Activated CD8-positive, alpha-beta memory T cell treated with anti-CD3 and anti-CD28 coated beads for 1 hour (primary cell): ENCODE results near the gene GRIN2A.
"Not testable (repeated sequence)": the region's sequence is repeated elsewhere in the genome, so short reads cannot be mapped to it uniquely, and the experiment has no call there.

Experiments
- DNase-seq, 2 donors: peaks; one replicate each; pipeline ENCODE4 v3.0.0-alpha.2; 2020; ENCODE audit warnings: low read depth in 1 of 2; ENCODE audit errors: extremely low read depth in 1 of 2

GRIN2A gene

GRCh38 chr16:9875981-9876380, 306.2 kb downstream of the GRIN2A start:
- DNase-seq = not testable (repeated sequence)

- no peak for DNase-seq
Observed at GRCh38 chr16:9874219-9874618, 308.0 kb downstream of the GRIN2A start.

- DNase-seq = no peak
Observed at GRCh38 chr16:9870962-9871361, 311.3 kb downstream of the GRIN2A start.

GRCh38 chr16:9869776-9870175, 312.5 kb downstream of the GRIN2A start:
- no peak for DNase-seq

DNA sequence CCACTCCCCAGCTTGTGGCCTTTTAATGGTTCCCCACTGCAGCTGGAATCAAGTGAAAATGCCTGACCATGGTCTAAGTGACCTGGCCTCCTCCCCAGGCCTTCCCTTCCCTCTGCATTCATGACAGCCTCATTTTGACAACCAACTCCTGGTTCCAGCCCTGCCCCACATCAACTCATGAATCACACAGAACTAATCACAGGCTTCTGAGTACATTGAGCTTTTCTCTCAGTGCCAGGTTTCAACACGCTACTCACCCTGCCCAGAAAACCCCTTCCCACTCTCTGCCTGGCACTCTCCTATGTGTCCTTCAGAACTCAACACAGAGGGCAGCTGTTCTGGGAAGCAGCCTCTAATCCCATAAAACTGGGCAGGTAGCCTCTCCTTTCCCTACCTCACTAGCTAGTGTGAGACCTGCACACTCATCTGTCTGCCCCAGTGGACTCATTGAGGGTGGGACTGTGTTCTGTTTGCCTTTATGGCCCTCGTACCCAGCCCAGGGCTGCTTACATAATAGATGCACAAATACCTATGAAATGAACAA, 313.6 kb downstream of the GRIN2A start:
- no peak for DNase-seq

DNA sequence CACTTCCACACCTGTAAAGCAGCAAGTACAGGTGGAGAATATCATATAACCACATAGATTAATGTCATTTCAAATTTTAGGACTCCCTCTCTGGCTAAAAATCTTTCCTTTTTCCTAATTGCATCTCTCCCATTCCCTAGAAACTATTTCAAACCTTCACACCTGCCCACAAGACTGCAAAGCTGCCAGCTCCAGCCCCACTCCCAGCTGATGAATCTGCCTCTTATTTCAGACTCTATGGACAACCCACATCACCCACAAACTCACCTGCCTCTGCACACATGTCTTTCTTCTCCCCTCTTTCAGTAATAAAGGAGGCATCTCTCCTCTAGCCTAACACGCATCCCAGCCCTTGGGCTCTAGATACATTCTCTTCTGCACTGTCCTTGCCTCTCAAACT, 315.1 kb downstream of the GRIN2A start:
- DNase-seq = no peak

DNA sequence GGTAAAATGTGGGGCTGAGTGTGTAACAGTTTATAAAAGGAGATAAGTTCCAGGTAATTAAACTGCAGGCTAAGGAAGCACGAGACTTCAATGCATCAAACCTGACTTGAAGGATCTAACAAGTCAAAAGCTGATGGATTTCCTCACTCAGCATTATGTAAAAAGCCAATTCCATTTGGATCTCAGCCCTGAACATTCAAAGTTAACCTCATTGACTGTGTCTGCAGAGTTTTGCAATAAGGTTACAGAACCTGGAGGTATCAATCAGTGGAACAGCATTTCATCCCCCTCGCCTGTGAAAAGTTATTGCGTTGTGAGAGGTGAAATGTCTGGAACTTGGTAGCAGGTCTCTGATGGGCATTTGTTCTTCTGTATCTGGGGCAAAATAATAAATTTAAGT, 317.8 kb downstream of the GRIN2A start:
- DNase-seq = no peak

DNA sequence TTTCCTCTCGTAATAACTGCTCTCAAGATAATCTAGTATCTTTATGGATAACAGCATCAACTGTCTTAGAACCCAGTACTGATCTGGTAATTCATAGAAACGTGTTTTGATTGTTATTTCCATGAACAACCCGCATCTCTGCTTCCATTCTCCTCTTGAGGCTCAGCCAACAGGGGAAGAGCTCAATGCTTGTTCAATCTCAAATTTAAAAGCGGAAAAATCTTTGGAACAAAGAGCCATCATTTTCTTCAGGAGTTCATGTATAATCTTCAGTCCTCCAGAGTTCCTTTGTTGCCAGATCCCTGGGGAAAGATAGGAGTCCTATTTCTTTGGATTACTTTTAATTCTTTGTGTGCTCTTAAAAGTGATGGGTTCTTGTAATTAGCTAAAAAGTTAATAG, 319.9 kb downstream of the GRIN2A start:
- no peak for DNase-seq

DNA sequence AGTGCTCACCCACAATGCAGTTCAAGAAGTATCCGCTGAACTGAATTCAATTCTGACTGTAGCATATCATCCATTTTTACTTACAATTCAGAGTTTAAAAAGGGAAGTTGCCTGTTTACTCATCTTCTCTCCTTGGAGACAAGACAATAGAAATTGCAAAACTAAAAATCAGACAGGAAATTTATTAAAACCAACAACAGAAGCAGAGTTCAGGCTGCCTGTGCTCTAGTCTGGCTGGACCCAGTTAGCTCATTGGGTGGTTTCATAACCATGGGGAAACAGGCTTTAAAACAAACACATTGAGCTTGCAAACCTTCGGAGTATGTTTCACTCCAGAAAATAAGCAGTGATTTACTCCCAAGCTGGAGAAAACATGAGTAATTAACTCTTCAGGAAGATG, 321.4 kb downstream of the GRIN2A start:
- no peak for DNase-seq

- DNase-seq = no peak
Observed at GRCh38 chr16:9859701-9860327, 322.4 kb downstream of the GRIN2A start.

GRCh38 chr16:9854675-9855074, 327.6 kb downstream of the GRIN2A start:
- DNase-seq = no peak

- DNase-seq = no peak
Observed at GRCh38 chr16:9852003-9852402, 330.2 kb downstream of the GRIN2A start.

- DNase-seq = no peak
Observed at GRCh38 chr16:9850817-9851216, 331.4 kb downstream of the GRIN2A start.

- DNase-seq = no peak
Observed at GRCh38 chr16:9849697-9850245, 332.5 kb downstream of the GRIN2A start.

DNA sequence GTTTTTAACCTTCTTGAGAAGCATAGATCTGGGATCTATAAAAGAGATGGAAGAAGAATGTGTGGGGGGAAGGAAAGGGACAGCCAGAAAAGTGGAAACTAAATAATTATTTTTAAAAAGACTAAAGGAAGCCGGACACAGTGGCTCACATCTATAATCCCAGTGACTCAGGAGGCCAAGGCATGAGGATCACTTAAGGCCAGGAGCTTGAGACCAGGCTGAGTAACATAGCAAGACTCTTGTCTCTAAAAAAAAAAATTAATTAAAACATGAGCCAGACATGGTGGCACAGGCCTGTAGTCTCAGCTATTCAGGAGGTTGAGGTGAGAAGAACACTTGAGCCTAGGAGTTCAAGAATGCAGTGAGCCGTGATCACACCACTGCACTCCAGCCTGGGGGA, 335.1 kb downstream of the GRIN2A start:
- DNase-seq = no peak

- no peak for DNase-seq
Observed at GRCh38 chr16:9846362-9847099, 335.7 kb downstream of the GRIN2A start.

DNA sequence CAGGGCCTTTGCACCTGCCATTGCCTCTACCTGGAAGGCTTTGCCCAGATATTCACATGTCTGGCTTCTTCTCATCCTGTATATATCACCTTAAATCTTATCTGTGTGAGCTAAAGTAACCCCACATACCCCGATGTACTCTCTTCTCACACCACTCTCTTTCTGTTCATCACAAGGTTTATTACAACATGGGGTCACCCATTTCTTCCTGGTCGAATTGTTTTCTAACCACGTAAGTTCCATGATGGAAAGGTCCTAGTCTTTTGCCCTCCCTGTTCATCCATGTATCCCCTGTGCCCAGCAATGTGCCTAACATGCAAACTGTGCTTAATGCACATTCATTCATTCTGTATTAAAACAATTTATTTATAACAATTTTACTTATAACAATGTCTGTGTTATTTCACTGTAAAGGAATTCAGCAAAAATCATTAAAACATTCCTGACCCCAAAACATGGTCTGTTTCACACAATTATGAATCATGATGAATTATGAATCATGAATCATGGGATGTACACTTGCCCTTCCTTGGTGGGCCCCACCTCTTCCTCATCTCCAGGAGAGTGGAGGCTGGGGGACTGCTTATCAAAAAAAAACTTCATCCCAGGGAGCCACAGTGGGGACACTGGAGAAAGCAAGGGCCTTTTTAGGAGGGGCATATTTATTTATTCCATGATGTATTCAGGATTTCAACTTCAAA, 336.4 kb downstream of the GRIN2A start:
- no peak for DNase-seq

DNA sequence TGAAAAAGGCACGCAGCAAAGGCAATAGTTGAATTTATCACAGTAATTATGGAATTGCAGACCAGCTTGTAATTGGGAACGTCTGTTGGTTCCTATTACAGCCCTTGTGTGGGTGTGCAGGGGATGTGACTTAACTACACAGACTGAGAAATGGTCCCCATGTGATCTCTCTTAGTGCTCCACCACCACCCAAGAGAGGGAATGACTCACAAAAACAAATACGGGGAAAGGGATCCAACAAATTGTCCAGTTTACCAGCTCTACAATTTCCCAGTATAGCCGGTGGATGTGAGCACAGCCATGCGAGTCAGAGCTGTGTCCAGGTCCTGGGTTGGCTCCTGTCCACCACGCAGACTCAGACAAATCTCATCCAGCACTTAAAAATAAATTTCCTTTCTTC, 337.9 kb downstream of the GRIN2A start:
- no peak for DNase-seq

GRCh38 chr16:9843424-9844018, 338.7 kb downstream of the GRIN2A start:
- DNase-seq = no peak

DNA sequence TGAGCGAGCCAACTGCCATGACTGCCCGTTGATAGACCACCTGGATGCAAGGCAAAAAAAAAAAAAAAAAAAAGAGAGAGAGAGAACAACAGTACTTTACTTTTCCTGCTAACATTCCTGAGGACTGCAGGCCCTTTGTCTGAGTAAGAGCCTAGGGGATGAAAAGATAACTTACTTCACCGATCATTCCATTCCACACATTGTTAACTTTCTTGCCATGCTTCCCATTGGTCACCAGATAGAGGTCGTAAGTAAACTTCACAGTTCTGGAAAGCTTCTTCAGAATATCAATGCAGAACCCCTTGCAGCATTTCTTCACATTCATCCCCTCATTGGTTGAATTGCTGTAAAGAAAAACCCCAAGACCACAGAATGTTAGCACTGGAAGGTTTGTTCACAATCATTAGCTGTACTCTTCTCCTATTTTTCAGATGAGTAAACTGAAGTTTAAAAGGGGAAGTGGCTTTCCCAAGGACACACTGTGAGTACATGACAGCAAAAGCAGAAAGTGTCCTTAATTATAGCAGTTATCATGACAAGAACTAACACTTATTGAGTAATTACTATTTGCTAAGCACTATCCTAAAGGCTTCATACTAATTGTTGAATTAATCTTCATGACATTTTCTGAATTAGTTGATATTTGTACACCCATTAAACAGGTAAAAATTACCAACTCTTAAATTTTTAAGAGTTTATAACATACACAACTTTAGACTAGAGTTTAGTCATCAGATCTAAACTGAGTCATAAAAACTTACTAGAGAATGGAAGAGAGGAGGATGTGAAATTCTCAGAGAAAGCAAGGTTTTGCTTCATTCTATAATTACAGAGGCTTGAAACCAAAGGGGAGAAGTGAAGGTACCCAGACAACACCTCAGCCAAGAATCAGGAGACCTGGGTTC, 341.2 kb downstream of the GRIN2A start:
- no peak for DNase-seq
